Measurements from ENCODE around the gene ABI2. TPM values are rescaled to one million over a fixed set of nuclear protein-coding genes. Genes with fewer than 3 reads are reported as not detected.

The ABI2 gene
- total RNA-seq, 3 donors from 2014 or later (not counting 1 experiment from before 2014, with no cell fraction given), result 20.7 to 23.6 (median 21.0) TPM

DNA sequence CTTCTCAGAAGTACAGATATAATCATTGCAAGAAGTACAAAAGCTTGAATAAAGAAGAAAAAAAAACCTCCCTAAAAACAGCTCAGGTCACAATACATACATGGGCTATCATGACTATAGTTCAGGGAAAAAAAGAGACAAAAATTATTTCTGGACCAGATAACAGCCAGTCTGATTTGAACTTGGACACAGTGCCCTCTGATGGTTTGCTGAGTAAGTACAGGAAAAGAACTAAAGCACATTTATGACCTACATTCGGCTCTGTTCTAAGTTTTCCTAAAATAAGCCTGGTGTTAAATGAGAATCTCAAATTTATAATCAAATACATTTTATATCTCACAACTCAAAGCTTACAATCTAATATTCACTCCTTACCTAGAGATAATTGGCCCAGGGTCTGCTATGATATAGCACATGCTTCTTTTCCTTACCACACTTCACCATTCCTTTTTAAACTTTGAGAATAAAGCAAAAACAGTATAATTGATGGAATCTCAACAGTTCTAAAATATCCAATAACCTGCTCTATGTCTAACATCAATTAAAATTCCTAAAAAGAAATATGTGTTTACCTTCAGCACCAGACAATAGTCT lies 125.8 kb downstream of the ABI2 start:
- WGBS (ENCODE audit: insufficient coverage), result no CpG with 5 or more reads among the region's 1 CpG
- DNase-seq, result peak in 1 of 2 donors; percentile 72
- H3K27me3 Mint-ChIP-seq (ENCODE audit: low read depth in 2 of 2), result no peaks in the 10 kb centered on the region

DNA sequence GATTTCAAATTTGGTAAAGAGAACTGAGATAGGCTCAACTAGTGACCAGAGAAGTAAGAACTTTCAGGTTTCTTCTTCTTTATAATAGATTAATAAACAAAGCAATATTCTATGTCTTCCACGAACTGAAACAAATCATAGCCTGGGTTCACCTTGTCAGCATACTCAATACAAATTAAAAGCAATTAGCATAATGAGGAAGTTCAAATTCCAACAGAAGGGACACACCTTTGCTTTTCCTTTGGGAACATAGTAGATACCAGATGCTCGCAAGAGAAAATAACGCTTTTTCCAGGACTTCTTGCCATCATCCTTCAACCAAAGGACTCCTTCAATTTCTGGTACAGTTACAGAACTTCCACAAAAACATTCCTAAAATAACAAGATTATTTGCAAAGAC lies 127.0 kb downstream of the ABI2 start:
- Mint-ChIP-seq H3K27ac (no peak overlapping the region), H3K9me3 (no peaks in the 10 kb centered on the region), H3K36me3 (no peaks in the 10 kb centered on the region), H3K4me1 (no peaks in the 10 kb centered on the region), H3K27me3 (ENCODE audit: low read depth in 2 of 2) (no peaks in the 10 kb centered on the region), H3K4me3 (no peak overlapping the region)
- no peak for DNase-seq
- Histone ChIP-seq H3K4me3 (ENCODE audit: low read length) (no peak overlapping the region), H3K27ac (ENCODE audit: low read length) (no peak overlapping the region), H3K27me3 (ENCODE audit: control insufficient read depth, insufficient read depth, low read length) (no peaks in the 10 kb centered on the region), H3K36me3 (ENCODE audit: control insufficient read depth, insufficient read depth, low read length) (no peaks in the 10 kb centered on the region), H3K9me3 (ENCODE audit: control insufficient read depth, insufficient read depth, low read length) (no peaks in the 10 kb centered on the region), H3K4me1 (ENCODE audit: control insufficient read depth, insufficient read depth, low read length) (no peaks in the 10 kb centered on the region)
- TF ChIP-seq, protein P1, sequence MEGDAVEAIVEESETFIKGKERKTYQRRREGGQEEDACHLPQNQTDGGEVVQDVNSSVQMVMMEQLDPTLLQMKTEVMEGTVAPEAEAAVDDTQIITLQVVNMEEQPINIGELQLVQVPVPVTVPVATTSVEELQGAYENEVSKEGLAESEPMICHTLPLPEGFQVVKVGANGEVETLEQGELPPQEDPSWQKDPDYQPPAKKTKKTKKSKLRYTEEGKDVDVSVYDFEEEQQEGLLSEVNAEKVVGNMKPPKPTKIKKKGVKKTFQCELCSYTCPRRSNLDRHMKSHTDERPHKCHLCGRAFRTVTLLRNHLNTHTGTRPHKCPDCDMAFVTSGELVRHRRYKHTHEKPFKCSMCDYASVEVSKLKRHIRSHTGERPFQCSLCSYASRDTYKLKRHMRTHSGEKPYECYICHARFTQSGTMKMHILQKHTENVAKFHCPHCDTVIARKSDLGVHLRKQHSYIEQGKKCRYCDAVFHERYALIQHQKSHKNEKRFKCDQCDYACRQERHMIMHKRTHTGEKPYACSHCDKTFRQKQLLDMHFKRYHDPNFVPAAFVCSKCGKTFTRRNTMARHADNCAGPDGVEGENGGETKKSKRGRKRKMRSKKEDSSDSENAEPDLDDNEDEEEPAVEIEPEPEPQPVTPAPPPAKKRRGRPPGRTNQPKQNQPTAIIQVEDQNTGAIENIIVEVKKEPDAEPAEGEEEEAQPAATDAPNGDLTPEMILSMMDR (IDR thresholded peaks at IDR 0.05), result no peak
- no peak for ATAC-seq
- intact Hi-C loops (cut with micrococcal nuclease), result no loop called here
- WGBS (ENCODE audit: insufficient coverage), result 87% methylated on average over 3 of the region's 3 CpGs

More for the DNA sequence above, 125.8 kb downstream of the ABI2 start:
- TF ChIP-seq, protein P1 (IDR thresholded peaks at IDR 0.05), result peak; percentile 79
- Mint-ChIP-seq H3K36me3 (no peaks in the 10 kb centered on the region), H3K27ac (no peak overlapping the region), H3K9me3 (no peaks in the 10 kb centered on the region), H3K4me3 (no peak overlapping the region), H3K4me1 (no peaks in the 10 kb centered on the region)
- H3K36me3 ChIP-seq (ENCODE audit: control insufficient read depth, insufficient read depth, low read length), result no peaks in the 10 kb centered on the region
- ATAC-seq, result peak; percentile 55 to 82 (median 75)
- H3K4me1 ChIP-seq (ENCODE audit: control insufficient read depth, insufficient read depth, low read length), result no peaks in the 10 kb centered on the region
- H3K27me3 ChIP-seq (ENCODE audit: control insufficient read depth, insufficient read depth, low read length), result no peaks in the 10 kb centered on the region
- intact Hi-C loops (cut with micrococcal nuclease), result loop anchor here (1.0 to 5.0 kb wide), 2 partner anchors 227 to 623 kb away; no protein-coding TSS in a partner anchor
- no peak overlapping the region for H3K4me3 ChIP-seq (ENCODE audit: low read length)
- no peaks in the 10 kb centered on the region for H3K9me3 ChIP-seq (ENCODE audit: control insufficient read depth, insufficient read depth, low read length)
- no peak overlapping the region for H3K27ac ChIP-seq (ENCODE audit: low read length)

DNA sequence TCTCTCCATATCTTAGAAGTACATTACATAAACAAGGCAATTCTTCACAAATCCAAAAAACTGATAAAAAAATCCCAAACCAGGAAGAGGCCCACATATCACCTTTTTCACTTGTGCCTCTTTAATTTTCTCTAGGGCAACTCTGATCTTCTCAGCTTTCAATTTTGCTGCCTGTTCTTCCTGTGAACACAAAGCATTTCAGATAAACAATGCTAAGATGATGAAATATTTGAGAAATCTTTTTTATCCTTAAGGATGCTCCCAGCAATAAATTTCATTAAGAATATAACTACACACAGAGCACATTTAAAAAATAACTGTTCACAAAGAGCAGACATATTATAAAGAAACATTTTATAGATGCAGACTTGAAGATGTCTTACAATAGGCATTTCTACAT lies 133.6 kb downstream of the ABI2 start:
- H3K27me3 ChIP-seq (ENCODE audit: control insufficient read depth, insufficient read depth, low read length), result no peaks in the 10 kb centered on the region

More for the DNA sequence above, 133.6 kb downstream of the ABI2 start:
- no peaks in the 10 kb centered on the region for H3K4me1 Mint-ChIP-seq
- no peaks in the 10 kb centered on the region for H3K9me3 Mint-ChIP-seq
- Histone ChIP-seq H3K4me3 (ENCODE audit: low read length) (no peak overlapping the region), H3K27ac (ENCODE audit: low read length) (no peak overlapping the region), H3K9me3 (ENCODE audit: control insufficient read depth, insufficient read depth, low read length) (no peaks in the 10 kb centered on the region), H3K36me3 (ENCODE audit: control insufficient read depth, insufficient read depth, low read length) (no peaks in the 10 kb centered on the region), H3K4me1 (ENCODE audit: control insufficient read depth, insufficient read depth, low read length) (no peaks in the 10 kb centered on the region)
- intact Hi-C loops (cut with micrococcal nuclease), result no loop called here
- no peak for ATAC-seq
- H3K36me3 Mint-ChIP-seq, result no peaks in the 10 kb centered on the region
- no peak for DNase-seq
- H3K27me3 Mint-ChIP-seq (ENCODE audit: low read depth in 2 of 2), result peaks cover 9 to 12% of the 10 kb centered on the region in 2 donors
- no peak overlapping the region for H3K27ac Mint-ChIP-seq
- TF ChIP-seq, protein P1 (IDR thresholded peaks at IDR 0.05), result no peak
- H3K4me3 Mint-ChIP-seq, result no peak overlapping the region

Measured in natural killer cell (primary cell).